ENCODE measurements around the gene MAP3K20.
"Not testable (repeated sequence)": the region's sequence is repeated elsewhere in the genome, so short reads cannot be mapped to it uniquely, and the experiment has no call there.

MAP3K20 gene

GRCh38 chr2:173161507-173161906, 85.9 kb downstream of the MAP3K20 start:
- no peak for DNase-seq

- not testable (repeated sequence) for DNase-seq
These were observed 87.7 kb downstream of the MAP3K20 start for GRCh38 chr2:173163357-173163756.

GRCh38 chr2:173164396-173164795, 88.8 kb downstream of the MAP3K20 start:
- no peak for DNase-seq

- DNase-seq = no peak
These were observed 90.0 kb downstream of the MAP3K20 start for GRCh38 chr2:173165443-173166238.

GRCh38 chr2:173171321-173171720, 95.7 kb downstream of the MAP3K20 start:
- DNase-seq = no peak

- DNase-seq = no peak
These were observed 96.4 kb downstream of the MAP3K20 start for GRCh38 chr2:173171924-173172643.

- DNase-seq = not testable (repeated sequence)
These were observed 98.7 kb downstream of the MAP3K20 start for GRCh38 chr2:173174339-173174738.

- no peak for DNase-seq
These were observed 99.6 kb downstream of the MAP3K20 start for GRCh38 chr2:173175222-173175621.

- no peak for DNase-seq
These were observed 106.3 kb downstream of the MAP3K20 start for GRCh38 chr2:173181982-173182381.

- no peak for DNase-seq
These were observed 108.7 kb downstream of the MAP3K20 start for GRCh38 chr2:173184031-173185004.

GRCh38 chr2:173185437-173185836, 109.8 kb downstream of the MAP3K20 start:
- no peak for DNase-seq

GRCh38 chr2:173187941-173188788, 112.5 kb downstream of the MAP3K20 start:
- no peak for DNase-seq

- DNase-seq = no peak
These were observed 116.0 kb downstream of the MAP3K20 start for GRCh38 chr2:173191601-173192000.

- no peak for DNase-seq
These were observed 116.4 kb downstream of the MAP3K20 start for GRCh38 chr2:173192071-173192470.

GRCh38 chr2:173193925-173194324, 118.3 kb downstream of the MAP3K20 start:
- DNase-seq = no peak

- no peak for DNase-seq
These were observed 119.5 kb downstream of the MAP3K20 start for GRCh38 chr2:173195100-173195499.

- no peak for DNase-seq
These were observed 120.4 kb downstream of the MAP3K20 start for GRCh38 chr2:173196080-173196479.

- no peak for DNase-seq
These were observed 121.0 kb downstream of the MAP3K20 start for GRCh38 chr2:173196638-173197037.

- no peak for DNase-seq
These were observed 122.7 kb downstream of the MAP3K20 start for GRCh38 chr2:173198327-173198726.

GRCh38 chr2:173199294-173199693, 123.6 kb downstream of the MAP3K20 start:
- DNase-seq = no peak

GRCh38 chr2:173202570-173202969, 126.9 kb downstream of the MAP3K20 start:
- DNase-seq = no peak

- DNase-seq = no peak
These were observed 128.7 kb downstream of the MAP3K20 start for GRCh38 chr2:173204316-173204715.
